Cardiac fibroblast (primary cell): ENCODE measurements around the gene NCOA7.
A peak's percentile ranks its signal among the peaks of the same experiment; 100 is the strongest.

Source experiments
- DNase-seq, 2 donors: peaks; one replicate each; pipeline versions ENCODE4 v3.0.0 to v3.0.0-alpha.2; 2010; ENCODE audit warnings: low read depth in 2 of 2
- H3K4me3 ChIP-seq, 2 donors: replicated peaks in 1 of 2; 1 replicate in 1 of 2; 2 replicates in 1 of 2; pipeline ENCODE4 v1.5.1; 2011; ENCODE audit warnings: low read depth in 2 of 2, low read length in 2 of 2, mild to moderate bottlenecking in 2 of 2, moderate library complexity in 1 of 2
- TF ChIP-seq, protein P1 (sequence below): IDR thresholded peaks from one replicate; pipeline ENCODE4 v1.5.1; 2011; ENCODE audit warnings: low read depth, mild to moderate bottlenecking, low read length, inconsistent platforms

NCOA7 gene

GRCh38 chr6:125784365-125784764 is 6.4 kb upstream of the NCOA7 start:
- TF ChIP-seq, protein P1, sequence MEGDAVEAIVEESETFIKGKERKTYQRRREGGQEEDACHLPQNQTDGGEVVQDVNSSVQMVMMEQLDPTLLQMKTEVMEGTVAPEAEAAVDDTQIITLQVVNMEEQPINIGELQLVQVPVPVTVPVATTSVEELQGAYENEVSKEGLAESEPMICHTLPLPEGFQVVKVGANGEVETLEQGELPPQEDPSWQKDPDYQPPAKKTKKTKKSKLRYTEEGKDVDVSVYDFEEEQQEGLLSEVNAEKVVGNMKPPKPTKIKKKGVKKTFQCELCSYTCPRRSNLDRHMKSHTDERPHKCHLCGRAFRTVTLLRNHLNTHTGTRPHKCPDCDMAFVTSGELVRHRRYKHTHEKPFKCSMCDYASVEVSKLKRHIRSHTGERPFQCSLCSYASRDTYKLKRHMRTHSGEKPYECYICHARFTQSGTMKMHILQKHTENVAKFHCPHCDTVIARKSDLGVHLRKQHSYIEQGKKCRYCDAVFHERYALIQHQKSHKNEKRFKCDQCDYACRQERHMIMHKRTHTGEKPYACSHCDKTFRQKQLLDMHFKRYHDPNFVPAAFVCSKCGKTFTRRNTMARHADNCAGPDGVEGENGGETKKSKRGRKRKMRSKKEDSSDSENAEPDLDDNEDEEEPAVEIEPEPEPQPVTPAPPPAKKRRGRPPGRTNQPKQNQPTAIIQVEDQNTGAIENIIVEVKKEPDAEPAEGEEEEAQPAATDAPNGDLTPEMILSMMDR: no peak
- no peak overlapping the region for H3K4me3 ChIP-seq
- DNase-seq: peak; percentile 66 to 80

DNA sequence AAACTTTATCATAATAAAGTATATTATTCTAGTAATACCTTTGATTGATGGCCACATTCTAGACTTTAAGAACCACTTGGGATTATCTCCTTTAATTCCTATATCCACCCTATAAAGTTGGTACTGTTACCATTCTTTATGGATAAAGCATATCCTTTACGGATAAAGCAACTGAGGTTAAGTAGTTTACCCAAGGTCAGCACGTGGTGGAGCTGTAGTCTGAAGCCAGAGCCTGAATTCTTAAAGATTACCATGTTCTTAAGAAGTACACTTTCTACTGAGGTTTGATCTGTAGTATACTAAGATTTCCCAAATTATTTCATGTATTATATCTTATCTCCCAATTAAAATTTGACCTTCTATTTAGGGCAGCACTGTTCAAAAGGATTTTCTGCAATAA is 3.0 kb upstream of the NCOA7 start:
- H3K4me3 ChIP-seq: no peak overlapping the region
- TF ChIP-seq, protein P1: no peak
- peak; percentile 68 to 81 for DNase-seq

DNA sequence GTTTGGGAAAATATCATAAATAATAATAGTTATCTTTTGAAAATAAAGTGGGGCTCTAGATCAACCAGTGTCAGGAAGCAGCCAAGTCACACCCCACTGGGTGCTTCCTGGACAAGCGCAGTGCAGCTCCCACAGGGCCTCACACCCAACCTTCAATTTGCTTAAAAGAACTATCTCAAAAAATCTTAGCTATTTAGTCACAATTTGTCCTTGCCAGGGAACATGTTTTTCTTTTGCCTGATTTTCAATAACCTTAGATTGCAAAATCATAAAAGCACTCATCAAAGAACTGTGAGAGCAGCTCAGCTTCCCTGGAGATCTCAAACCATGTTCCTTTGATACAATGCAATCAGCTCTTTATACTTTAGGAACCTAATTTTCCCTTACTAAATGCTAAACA is 1.6 kb upstream of the NCOA7 start:
- H3K4me3 ChIP-seq: no peak overlapping the region
- TF ChIP-seq, protein P1: no peak
- DNase-seq: peak in 1 of 2 donors; percentile 58

DNA sequence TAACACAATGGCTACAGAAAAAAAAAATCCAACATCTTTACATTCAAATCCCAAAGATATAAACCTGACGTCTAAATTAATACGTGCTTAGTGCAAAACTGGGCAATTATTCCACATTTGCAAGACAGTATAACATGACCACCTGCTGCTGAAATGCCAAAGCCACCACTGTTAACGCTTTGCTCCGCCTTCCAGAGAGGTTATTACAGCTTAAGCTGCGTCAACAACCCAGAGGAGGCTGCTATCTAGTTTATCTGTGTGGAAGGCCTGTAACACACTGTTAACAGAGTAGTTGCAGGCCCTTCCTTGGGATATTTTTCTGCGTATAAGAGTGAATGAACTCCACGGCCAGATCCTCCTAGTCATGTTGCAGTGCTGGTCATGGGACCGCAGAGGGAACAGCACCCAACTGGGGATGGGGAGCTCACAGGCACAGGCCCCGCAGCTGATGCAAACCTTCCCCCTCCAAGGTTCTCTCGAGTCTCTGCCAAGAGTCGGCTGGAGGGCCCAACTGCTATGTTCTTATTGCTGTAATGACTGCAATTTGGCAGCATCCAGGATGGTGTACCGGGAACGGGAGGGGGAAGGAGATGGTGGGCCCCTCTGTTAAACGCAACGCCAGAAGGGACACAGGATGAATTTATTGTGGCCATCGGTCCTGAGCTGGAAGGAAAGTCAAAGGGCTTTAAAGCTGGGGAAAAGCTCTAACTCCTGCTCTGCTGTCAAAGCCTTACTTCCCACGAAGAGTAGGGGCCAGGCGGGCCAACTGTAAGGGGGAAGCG is 993 bp upstream of the NCOA7 start:
- H3K4me3 ChIP-seq: peak overlapping the region; percentile 43 to 82
- peak; percentile 59 to 75 for DNase-seq

GRCh38 chr6:125791151-125791819 is 525 bp downstream of the NCOA7 start:
- peak; percentile 68 to 70 for DNase-seq
- peak overlapping the region; percentile 82 to 96 for H3K4me3 ChIP-seq
- TF ChIP-seq, protein P1: peak; percentile 78

More for the DNA sequence above, 993 bp upstream of the NCOA7 start:
- TF ChIP-seq, protein P1: no peak

GRCh38 chr6:125791820-125792165 is 1.0 kb downstream of the NCOA7 start:
- TF ChIP-seq, protein P1: no peak
- H3K4me3 ChIP-seq: peak overlapping the region; percentile 82 to 96
- no peak for DNase-seq
